NCI-H187 (cell line): ENCODE measurements around the gene EML1.
"Not testable (repeated sequence)": the region's sequence is repeated elsewhere in the genome, so short reads cannot be mapped to it uniquely, and the experiment has no call there.

Experiments
- DNase-seq, 2 experiments: peaks; one replicate each; lab custom pipeline; 2025; lab: John Stamatoyannopoulos, UW

The EML1 gene

DNA sequence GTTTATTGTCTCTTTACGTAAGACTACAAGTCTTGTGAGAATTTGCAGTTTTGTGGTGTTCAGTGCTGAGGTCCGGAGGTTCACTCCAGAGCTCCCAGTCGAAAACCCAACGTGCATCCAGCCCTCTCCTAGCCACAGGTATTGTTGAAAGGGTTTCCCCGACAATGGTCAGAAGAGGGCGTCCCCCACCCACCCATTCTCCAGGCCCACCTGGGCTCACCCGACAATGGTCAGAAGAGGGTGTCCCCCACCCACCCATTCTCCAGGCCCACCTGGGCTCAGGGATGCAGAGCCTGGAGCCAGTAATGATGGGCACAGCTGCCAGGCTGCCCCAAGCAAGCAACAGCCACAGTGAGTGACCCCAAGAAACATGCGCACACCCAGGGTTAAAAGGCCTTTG lies 145.2 kb downstream of the EML1 start:
- no peak for DNase-seq

- DNase-seq, result no peak
These were observed 145.7 kb downstream of the EML1 start for GRCh38 chr14:99938896-99939295.

DNA sequence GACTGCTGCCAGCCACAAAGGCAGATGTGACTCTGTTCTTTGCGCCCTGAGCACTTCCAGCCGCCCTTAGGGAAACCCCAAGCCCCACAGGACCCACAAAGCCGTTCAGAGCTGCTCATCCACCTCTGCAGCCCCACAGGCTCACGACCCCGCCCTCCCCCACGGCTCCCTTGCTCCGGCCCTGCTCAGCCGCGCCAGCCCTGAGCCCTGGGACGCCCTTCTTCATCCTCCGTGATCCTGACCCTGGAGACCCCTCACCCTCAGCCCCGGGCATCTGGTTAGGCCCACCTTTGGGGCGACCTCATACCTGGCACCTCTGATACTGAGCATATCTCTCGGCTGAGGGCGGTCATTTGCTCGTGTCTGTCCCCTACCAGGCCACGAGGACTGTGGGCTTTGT lies 146.2 kb downstream of the EML1 start:
- DNase-seq, result no peak

DNA sequence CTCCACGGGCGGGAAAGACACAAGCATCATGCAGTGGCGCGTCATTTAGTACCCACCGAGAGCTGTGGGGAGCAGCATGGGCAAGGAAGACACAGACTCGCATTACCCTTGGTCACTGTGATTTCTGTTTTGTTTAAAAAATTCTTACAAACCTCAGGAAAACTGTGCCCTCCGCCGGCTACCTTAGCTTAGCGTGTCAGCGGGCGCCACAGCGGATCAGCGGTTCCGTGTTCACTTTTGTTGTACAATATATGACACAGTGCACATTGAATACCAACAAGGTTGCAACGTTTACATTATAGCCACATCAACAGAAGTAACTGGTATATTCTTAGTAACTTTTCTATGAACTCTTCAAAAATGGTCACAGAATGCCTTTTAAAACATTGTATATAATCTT lies 146.9 kb downstream of the EML1 start:
- DNase-seq, result no peak

GRCh38 chr14:99941211-99941610 lies 148.0 kb downstream of the EML1 start:
- DNase-seq, result no peak

GRCh38 chr14:99943620-99944019 lies 150.4 kb downstream of the EML1 start:
- no peak for DNase-seq

DNA sequence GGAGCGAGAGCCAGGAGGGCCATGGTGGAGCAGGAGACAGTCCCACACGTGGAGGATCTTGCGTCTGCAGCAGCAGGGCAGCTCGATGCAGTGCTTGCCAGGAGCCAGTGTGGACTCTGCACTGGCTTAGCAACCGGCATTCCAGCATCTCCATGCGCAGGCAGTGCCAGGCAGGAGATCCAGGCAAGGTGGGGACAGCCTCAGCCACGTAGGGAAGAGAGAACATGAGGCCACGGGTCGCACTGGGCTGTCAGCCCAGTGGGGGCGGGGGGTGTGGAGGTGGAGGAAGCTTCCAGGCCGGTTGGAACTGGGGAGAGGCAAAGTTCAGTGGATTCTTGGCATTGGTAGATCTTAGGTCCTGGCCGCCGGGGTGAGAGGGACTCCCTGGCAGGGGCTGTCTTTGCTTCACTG lies 151.0 kb downstream of the EML1 start:
- DNase-seq, result no peak

- DNase-seq, result no peak
These were observed 152.8 kb downstream of the EML1 start for GRCh38 chr14:99945732-99946651.

GRCh38 chr14:99946652-99947489 lies 153.7 kb downstream of the EML1 start:
- no peak for DNase-seq

DNA sequence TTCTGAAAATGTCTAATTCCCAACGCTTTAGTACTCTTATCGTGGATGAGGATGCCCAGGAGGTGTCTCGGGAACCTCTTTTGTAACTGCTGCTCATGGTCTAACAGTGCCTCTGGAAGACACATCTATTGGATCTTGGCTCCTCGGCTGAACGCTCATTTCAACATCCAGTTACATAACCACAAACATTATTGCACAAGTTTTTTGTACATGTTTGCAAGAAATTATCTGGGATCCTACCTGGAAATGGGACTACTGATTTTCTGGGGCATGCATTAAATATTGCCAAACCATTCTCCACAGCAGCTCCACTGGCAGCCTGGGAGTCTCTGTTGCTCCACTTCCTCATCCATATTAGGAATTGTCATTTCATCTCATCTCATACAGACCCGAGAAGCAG lies 154.5 kb downstream of the EML1 start:
- no peak for DNase-seq

GRCh38 chr14:99949011-99949732 lies 156.0 kb downstream of the EML1 start:
- not testable (repeated sequence) for DNase-seq

DNA sequence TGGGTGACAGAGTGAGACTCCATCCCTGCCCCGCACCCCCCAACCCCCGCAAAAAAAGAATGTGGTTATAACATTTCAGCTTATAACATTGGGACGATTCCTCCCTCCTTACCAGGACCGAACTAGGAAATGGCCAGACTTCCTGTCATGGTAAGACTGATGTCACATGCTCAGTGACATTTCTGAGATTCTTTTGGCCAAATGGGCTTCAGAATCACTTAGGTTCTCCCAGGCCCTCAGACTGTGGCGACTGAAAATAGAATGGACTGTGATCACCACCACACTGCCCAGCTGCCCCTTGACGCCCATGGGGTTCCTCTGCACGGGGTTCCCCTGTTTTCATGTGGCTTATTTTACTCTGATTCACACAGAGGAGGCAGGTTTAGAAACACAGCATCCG lies 157.0 kb downstream of the EML1 start:
- no peak for DNase-seq

- no peak for DNase-seq
These were observed 157.9 kb downstream of the EML1 start for GRCh38 chr14:99951085-99951484.

- no peak for DNase-seq
These were observed 158.8 kb downstream of the EML1 start for GRCh38 chr14:99952039-99952438.

DNA sequence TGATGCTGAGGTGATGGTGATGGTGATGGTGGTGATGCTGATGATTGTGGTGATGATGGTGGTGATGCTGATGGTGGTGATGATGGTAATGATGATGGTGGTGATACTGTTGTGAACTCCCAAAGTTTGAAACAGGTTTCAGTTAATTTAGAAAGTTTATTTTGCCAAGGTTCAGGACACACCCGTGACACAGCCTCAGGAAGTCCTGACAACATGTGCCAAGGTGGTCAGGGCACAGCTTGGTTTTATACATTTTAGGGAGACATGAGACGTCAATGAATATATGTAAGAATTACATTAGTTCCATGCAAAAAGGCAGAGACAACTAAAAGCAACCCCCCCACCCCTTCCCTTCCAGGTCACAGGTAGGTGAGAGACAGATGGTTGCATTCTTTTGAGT lies 159.2 kb downstream of the EML1 start:
- DNase-seq, result no peak

- no peak for DNase-seq
These were observed 162.7 kb downstream of the EML1 start for GRCh38 chr14:99955826-99956455.

DNA sequence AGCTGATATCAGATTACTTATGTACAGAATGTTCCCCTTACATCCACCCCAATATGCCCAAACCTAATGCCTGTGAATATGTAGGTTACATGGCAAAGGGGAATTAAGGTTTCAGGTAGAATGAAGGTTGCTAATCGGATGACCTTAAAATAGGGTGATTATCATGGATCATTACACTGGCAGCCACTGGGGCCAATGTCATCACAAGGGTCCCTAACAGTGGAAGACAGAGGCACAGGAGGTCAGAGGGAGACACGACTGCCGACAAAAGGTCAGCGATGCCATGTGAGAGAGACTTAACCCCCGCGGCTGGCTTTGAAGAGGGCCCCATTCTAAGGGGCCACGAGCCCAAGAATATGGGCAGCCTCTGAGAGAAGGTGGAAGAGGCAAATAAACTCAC lies 165.2 kb downstream of the EML1 start:
- DNase-seq, result no peak

DNA sequence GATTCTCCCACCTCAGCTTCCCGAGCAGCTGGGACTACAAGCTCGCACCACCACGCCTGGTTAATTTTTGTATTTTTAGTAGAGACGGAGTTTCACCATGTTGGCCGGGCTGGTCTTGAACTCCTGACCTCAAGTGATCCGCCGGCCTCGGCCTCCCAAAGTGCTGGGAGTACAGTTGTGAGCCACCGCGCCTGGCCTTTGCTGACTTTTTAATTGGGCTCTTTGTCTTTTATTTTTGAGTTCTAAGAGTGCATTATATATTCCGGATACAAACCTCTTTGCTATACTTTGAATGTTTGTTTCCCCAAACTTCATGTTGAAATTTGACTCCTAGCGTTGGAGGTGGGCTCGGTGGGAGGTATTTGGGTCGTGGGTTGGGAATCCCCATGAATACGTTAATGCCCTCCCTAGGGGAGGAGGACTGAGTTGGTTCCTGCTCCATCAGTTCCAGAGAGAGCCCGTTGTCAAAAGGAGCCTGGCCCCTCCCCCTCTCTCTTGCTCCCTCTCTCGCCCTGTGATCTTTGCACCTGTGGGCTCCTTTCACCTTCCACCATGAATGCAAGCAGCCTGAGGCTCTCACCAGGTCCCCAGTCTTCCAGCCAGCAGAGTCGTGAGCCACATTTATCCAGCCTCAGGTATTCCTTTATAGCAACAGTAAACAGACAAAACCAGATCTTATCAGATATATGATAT lies 168.8 kb downstream of the EML1 start:
- no peak for DNase-seq

- no peak for DNase-seq
These were observed 171.8 kb downstream of the EML1 start for GRCh38 chr14:99964979-99965378.

DNA sequence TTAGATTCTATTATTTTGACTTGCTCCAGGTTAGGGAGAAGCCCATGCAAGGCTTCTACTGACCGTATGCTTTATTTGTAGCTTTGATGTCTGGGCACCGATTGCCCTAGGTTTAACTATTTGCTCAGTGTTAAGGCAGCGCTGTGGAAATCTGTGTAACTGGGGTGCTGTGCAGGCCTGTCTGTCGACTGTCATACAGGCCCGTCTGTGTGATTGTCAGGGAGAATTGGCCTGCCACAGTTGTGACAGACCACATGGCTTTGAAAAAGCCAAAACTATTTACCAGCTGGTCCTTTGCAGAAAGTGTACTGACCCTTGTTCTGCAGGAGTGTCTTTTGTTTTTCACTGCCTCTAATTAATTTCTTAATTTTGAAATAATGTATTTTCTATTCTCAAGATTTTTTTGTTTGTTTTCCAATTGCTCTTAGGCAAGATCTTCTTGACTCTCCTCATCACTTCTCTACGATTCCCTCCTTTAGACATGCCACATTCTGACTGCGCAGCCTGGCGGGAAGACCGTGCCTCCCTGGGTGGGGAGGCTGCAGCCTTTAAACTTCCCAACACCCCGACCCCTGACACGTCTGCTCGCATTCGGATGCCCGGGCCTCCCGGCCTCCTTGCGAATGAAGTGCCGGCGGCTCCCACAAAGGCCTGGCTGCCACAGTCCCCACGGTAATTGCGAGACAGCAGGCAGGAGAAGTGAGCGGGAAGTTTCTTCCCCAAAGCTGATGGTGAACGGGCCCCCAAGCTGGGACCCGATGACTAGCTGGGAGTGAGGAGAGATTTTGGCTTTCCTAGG lies 173.0 kb downstream of the EML1 start:
- no peak for DNase-seq
